Mesendoderm (in vitro differentiated cells): Measurements from ENCODE around the gene POU3F3.
A peak's percentile ranks its signal among the peaks of the same experiment; 100 is the strongest.

Experiments used
- DNase-seq: peaks from one replicate; pipeline ENCODE4 v3.0.0; 2013
- H2AK5ac ChIP-seq: 2 replicates; pipeline ENCODE4 v1.6.1; 2013; ENCODE audit warnings: low read length, inconsistent platforms
- H2BK120ac ChIP-seq: 2 replicates; pipeline ENCODE4 v1.6.1; 2013; ENCODE audit warnings: low read depth, mild to moderate bottlenecking, low read length, moderate library complexity, mixed read lengths
- H2BK15ac ChIP-seq: replicated peaks from 2 replicates; pipeline ENCODE4 v1.6.1; 2013; ENCODE audit warnings: low read depth, mild to moderate bottlenecking, moderate library complexity
- H2BK5ac ChIP-seq: 2 replicates; pipeline ENCODE4 v1.6.1; 2013; ENCODE audit warnings: low read length, inconsistent platforms
- H3K18ac ChIP-seq: 2 replicates; pipeline ENCODE4 v1.6.1; 2013; ENCODE audit warnings: mild to moderate bottlenecking, low read length, mixed read lengths
- H3K23ac ChIP-seq: one replicate; pipeline ENCODE4 v1.6.1; 2013; ENCODE audit warnings: low read length
- H3K27ac ChIP-seq: 2 replicates; pipeline ENCODE4 v1.5.1; 2013; ENCODE audit warnings: low read depth, mild to moderate bottlenecking, inconsistent platforms, low read length, moderate library complexity
- H3K27me3 ChIP-seq: 2 replicates; pipeline ENCODE4 v1.6.1; 2013; ENCODE audit warnings: low read length, control low read depth, mild to moderate bottlenecking, inconsistent platforms; ENCODE audit not compliant: insufficient read depth, poor library complexity
- H3K36me3 ChIP-seq: 2 replicates; pipeline ENCODE4 v1.6.1; 2013; ENCODE audit warnings: low read length, inconsistent platforms; ENCODE audit not compliant: control insufficient read depth, insufficient read depth
- H3K4ac ChIP-seq: one replicate; pipeline ENCODE4 v1.6.1; 2013; ENCODE audit warnings: low read depth, mild to moderate bottlenecking, low read length, moderate library complexity
- H3K4me1 ChIP-seq: 2 replicates; pipeline ENCODE4 v1.6.1; 2013; ENCODE audit warnings: low read depth, low read length, inconsistent platforms; ENCODE audit not compliant: control insufficient read depth
- H3K4me2 ChIP-seq: 2 replicates; pipeline ENCODE4 v1.6.1; 2013; ENCODE audit warnings: low read length
- H3K4me3 ChIP-seq: 2 replicates; pipeline ENCODE4 v1.5.1; 2013; ENCODE audit warnings: mild to moderate bottlenecking, low read length
- H3K56ac ChIP-seq: one replicate; pipeline ENCODE4 v1.6.1; 2013; ENCODE audit warnings: low read length
- H3K79me1 ChIP-seq: 2 replicates; pipeline ENCODE4 v1.6.1; 2013; ENCODE audit warnings: low read length, inconsistent platforms
- H3K79me2 ChIP-seq: 2 replicates; pipeline ENCODE4 v1.6.1; 2013; ENCODE audit warnings: mild to moderate bottlenecking, low read length; ENCODE audit not compliant: control insufficient read depth, insufficient read depth
- H3K9ac ChIP-seq: 2 replicates; pipeline ENCODE4 v1.6.1; 2013; ENCODE audit warnings: low read length, inconsistent platforms
- H4K5ac ChIP-seq: one replicate; pipeline ENCODE4 v1.6.1; 2013; ENCODE audit warnings: low read length
- H4K8ac ChIP-seq: one replicate; pipeline ENCODE4 v1.6.1; 2013; ENCODE audit warnings: low read depth, mild to moderate bottlenecking, control low read depth, low read length, moderate library complexity
- WGBS: extraction: QIAGEN DNeasy Blood & Tissue Kit; methylation state at CpG from one replicate; pipeline ENCODE4 v1.1.7; 2013; ENCODE audit warnings: low lambda C conversion rate, missing lambda C conversion rate; ENCODE audit not compliant: insufficient coverage; ENCODE audit errors: extremely low coverage; 5-methylcytosine and 5-hydroxymethylcytosine counted together

Gene POU3F3

DNA sequence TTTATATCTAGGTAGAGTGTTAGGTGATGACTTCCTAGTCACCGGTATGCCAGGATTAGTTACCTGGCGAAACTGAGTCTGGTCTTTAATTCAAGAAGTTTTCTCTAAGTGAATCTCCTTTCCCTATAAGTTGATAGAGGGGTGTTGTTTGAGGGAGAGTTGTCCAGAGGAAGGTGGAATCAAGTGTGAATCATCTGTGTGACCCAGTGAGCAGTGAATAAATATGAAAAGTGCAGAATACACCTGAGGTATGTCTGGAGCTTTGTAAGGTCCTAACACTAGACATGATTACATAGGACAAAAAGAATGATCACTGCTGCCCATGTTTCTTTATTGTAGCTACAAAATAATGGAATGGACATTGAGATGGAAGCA lies 11.2 kb downstream of the POU3F3 start:
- Histone ChIP-seq H4K8ac (no peak overlapping the region), H2AK5ac (no peak overlapping the region), H3K23ac (no peak overlapping the region), H3K27me3 (peaks cover 82% of the 10 kb centered on the region), H3K36me3 (no peaks in the 10 kb centered on the region), H3K4me3 (no peak overlapping the region), H2BK120ac (no peak overlapping the region), H3K4me1 (no peaks in the 10 kb centered on the region), H2BK15ac (no peak overlapping the region), H3K4ac (no peak overlapping the region), H3K56ac (no peak overlapping the region), H3K4me2 (no peak overlapping the region), H4K5ac (no peak overlapping the region), H3K9ac (no peak overlapping the region), H3K79me1 (no peaks in the 10 kb centered on the region), H3K18ac (no peak overlapping the region), H3K27ac (no peak overlapping the region), H3K79me2 (no peaks in the 10 kb centered on the region), H2BK5ac (no peak overlapping the region)
- no peak for DNase-seq
- WGBS = no CpG with 5 or more reads among the region's 2 CpGs

DNA sequence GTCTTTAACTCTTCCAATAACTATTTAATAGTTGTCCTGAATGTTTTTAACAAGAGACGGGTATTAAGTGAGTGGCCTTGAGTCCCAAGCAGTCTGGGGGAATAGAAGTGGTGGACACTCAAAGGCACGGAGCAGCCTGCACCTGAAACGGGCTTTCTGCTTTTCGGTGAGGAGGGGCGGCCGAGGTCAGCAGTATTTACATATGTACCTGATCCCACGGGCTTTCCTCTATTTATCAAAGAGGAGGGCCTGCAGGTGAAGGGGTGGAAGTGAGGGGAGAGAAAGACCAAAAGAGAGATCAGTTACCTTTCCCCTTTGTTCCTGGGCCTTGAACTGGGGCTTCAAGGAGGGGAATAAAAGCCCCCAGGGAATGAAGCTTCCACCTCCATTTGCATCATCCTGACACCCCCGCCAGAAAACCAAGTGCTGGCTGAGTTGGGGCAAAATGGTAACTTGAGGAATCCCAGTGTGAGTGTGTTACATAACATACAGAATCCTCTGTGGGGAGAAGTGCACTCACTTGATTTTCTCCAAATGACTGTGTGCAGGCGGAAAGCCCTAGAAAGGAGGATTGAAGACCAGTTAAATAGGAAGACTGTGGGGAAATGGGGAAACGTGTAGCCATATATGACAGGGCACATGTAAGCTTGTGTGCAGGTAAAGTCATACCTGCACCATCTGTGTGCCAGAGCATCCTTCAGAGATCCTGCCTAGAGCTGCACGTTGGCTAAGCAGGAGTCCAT lies 12.4 kb downstream of the POU3F3 start:
- H3K23ac ChIP-seq = no peak overlapping the region
- no peak overlapping the region for H3K4ac ChIP-seq
- WGBS = no CpG with 5 or more reads among the region's 11 CpGs
- H3K4me1 ChIP-seq = no peaks in the 10 kb centered on the region
- no peak overlapping the region for H2AK5ac ChIP-seq
- no peaks in the 10 kb centered on the region for H3K36me3 ChIP-seq
- H3K18ac ChIP-seq = no peak overlapping the region
- H3K4me2 ChIP-seq = no peak overlapping the region
- H3K56ac ChIP-seq = no peak overlapping the region
- H3K4me3 ChIP-seq = no peak overlapping the region
- H3K79me2 ChIP-seq = no peaks in the 10 kb centered on the region
- no peak overlapping the region for H2BK5ac ChIP-seq
- no peak overlapping the region for H3K9ac ChIP-seq
- H3K27ac ChIP-seq = no peak overlapping the region
- H3K27me3 ChIP-seq = peaks cover 89% of the 10 kb centered on the region
- no peak overlapping the region for H2BK15ac ChIP-seq
- H4K5ac ChIP-seq = no peak overlapping the region
- H2BK120ac ChIP-seq = no peak overlapping the region
- no peaks in the 10 kb centered on the region for H3K79me1 ChIP-seq
- H4K8ac ChIP-seq = no peak overlapping the region
- no peak for DNase-seq

DNA sequence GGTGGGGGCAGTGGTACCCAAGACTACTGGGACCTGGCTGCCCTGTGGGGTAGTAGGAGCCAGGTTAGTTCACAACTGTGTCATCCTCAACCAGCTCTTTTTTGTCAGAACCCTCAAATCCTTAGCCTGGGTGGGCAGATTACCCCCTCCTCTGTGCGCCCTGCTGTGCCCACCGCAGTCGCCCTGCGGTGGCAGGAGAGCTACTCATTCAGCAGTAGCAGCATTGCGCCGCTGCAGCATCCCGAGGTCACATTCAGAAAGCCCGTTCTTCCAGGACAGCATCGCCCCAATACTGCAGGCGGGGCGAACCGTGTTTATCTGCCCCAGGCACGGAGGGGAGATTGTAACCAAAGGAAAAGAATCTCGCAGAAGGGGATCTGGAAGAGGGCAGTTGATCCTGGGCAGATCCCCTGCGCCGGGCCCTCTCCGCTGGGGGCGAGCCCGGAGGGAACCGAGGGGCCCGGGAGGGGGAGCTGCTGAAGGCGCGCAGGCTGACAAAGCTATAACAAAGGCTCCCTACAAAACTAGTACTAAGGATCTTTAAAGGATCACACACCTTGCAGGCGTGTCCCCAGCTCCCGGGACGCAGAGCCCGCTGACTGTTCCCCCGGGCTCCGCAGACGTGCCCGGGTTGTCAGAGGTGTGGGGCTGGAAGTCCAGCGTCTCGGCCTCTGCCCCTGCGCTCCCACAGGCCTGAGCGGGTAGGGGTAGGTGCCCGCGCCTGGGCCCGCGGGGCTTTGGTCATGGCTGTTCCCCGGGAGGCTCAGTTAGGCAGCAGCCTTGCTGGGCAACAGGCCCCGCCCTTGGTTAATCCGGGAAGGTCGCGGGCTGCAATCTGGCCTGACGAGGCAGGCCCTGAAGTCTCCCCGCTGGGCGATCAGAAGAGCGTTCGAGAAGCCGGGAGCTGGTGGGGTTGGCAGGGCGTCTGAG lies 13.2 kb downstream of the POU3F3 start:
- no peaks in the 10 kb centered on the region for H3K79me2 ChIP-seq

DNA sequence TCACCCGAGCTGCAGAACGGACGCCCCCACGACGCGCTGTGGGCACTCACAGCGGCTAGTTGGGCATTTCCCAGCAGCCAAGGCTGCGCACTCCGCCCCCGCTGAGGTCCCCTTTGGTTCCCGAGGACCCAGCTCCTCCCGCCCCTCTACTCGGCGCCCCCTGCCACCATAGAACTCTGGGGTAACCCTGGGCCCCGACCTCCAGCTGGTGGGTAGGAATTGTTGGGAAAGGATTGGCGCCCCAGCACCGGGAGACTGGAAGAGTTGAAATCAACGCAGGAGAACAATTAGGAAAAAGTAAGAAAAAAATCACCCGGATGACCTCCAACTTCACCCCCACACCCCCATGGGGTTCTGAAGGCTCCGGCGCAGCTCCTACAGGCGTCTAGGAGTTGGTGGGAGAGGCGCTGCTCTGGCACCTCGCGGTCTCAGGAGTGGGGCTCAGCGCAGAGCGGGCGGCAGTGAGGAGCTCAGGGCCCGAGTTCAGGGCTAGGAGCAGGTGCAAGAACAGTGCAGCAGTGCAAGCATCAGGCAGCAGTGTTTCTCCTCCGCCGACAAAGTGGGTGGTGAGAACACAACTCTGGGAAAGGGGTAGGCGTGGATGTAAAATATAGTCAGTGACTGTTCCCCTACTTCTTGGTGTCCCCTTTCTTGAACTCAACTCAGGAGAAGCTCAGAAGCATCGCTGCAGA lies 14.0 kb downstream of the POU3F3 start:
- Histone ChIP-seq H3K56ac (no peak overlapping the region), H3K79me1 (no peaks in the 10 kb centered on the region), H3K9ac (no peak overlapping the region), H2BK5ac (no peak overlapping the region), H3K4me3 (no peak overlapping the region), H4K5ac (no peak overlapping the region), H4K8ac (no peak overlapping the region), H2AK5ac (no peak overlapping the region), H3K36me3 (no peaks in the 10 kb centered on the region), H3K79me2 (no peaks in the 10 kb centered on the region), H2BK15ac (no peak overlapping the region), H3K4me2 (peak overlapping the region; percentile 27), H3K27ac (no peak overlapping the region), H3K23ac (no peak overlapping the region), H3K18ac (no peak overlapping the region), H3K27me3 (peaks cover 91% of the 10 kb centered on the region), H2BK120ac (no peak overlapping the region), H3K4ac (no peak overlapping the region), H3K4me1 (no peaks in the 10 kb centered on the region)
- DNase-seq = no peak
- no CpG with 5 or more reads among the region's 33 CpGs for WGBS

More for the DNA sequence above, 13.2 kb downstream of the POU3F3 start:
- DNase-seq = peak; percentile 43
- Histone ChIP-seq H3K23ac (peak overlapping the region; percentile 85), H3K56ac (no peak overlapping the region), H3K9ac (no peak overlapping the region), H3K27ac (no peak overlapping the region), H3K27me3 (peaks cover 87% of the 10 kb centered on the region), H4K8ac (no peak overlapping the region), H3K4me1 (no peaks in the 10 kb centered on the region), H3K4ac (no peak overlapping the region), H3K4me2 (peak overlapping the region; percentile 27), H2BK120ac (no peak overlapping the region), H2BK15ac (no peak overlapping the region), H3K18ac (no peak overlapping the region), H3K79me1 (no peaks in the 10 kb centered on the region), H3K4me3 (no peak overlapping the region), H4K5ac (no peak overlapping the region), H2AK5ac (no peak overlapping the region), H3K36me3 (no peaks in the 10 kb centered on the region), H2BK5ac (no peak overlapping the region)
- WGBS = no CpG with 5 or more reads among the region's 51 CpGs

DNA sequence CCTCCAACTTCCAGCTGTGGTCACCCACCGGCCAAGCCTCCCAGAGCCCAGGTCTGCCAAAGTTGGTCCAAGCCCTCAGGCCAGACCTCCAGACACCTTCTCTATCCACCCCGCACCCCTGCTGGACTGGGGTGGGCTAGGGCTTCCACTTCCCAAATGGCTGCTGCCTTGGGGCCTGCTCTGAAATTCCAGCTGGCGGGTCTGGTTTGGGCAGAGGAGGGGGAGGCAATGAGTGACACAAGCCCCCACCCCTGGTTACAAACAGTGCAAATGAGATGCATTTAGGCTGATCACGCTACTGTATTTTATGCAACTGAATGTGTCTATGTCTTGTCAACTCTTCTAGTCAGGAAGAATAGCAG lies 14.6 kb downstream of the POU3F3 start:
- H3K4me2 ChIP-seq = no peak overlapping the region
- no peaks in the 10 kb centered on the region for H3K36me3 ChIP-seq
- no peak overlapping the region for H2BK5ac ChIP-seq
- H2BK15ac ChIP-seq = no peak overlapping the region
- H3K9ac ChIP-seq = no peak overlapping the region
- H4K8ac ChIP-seq = no peak overlapping the region
- H2AK5ac ChIP-seq = no peak overlapping the region
- H3K79me2 ChIP-seq = no peaks in the 10 kb centered on the region
- H3K56ac ChIP-seq = no peak overlapping the region
- no peaks in the 10 kb centered on the region for H3K4me1 ChIP-seq
- no peak overlapping the region for H3K4me3 ChIP-seq
- no peaks in the 10 kb centered on the region for H3K79me1 ChIP-seq
- H2BK120ac ChIP-seq = no peak overlapping the region
- WGBS = no CpG with 5 or more reads among the region's 4 CpGs
- no peak overlapping the region for H3K4ac ChIP-seq
- no peak overlapping the region for H3K18ac ChIP-seq
- H3K27me3 ChIP-seq = peaks cover 86% of the 10 kb centered on the region
- DNase-seq = no peak
- no peak overlapping the region for H3K23ac ChIP-seq
- no peak overlapping the region for H4K5ac ChIP-seq
- no peak overlapping the region for H3K27ac ChIP-seq
